Right ventricle myocardium superior (tissue), 1 donor: ENCODE measurements around the gene C19orf85. TPM values are rescaled to one million over a fixed set of nuclear protein-coding genes. Genes with fewer than 3 reads are reported as not detected.
"Not testable (repeated sequence)": the region's sequence is repeated elsewhere in the genome, so short reads cannot be mapped to it uniquely, and the experiment has no call there.

Source experiments
- ATAC-seq: fragments of 200-7000 bp; cut with Tn5 transposase; one replicate; pipeline ENCODE4 v1.9.1; 2020; ENCODE audit warnings: mild to moderate bottlenecking; ENCODE audit not compliant: poor library complexity
- DNase-seq: peaks from one replicate; pipeline ENCODE4 v3.0.0-alpha.2; 2020
- intact Hi-C: fragments of 100-400 bp; cut with DNase I; formaldehyde crosslinking; loops from one replicate; pipeline ENCODE4 v1.11.2; 2022
- total RNA-seq: library from RNA; stranded (reverse); fragmentation: NEBNext Ultra II Directional; extraction: Animal tissue kit (Norgen Biotek cat#: 25700); gene quantifications from one replicate; pipeline ENCODE4 v1.2.1, GENCODE V29; 2021
- donor health status: DM: no; HTN: yes; CAD: no; lungs with severe emphysema.

Gene C19orf85
- total RNA-seq, 1 donor from 2014 or later, result not detected

- intact Hi-C loops, result no loop called here
- ATAC-seq (no peak), DNase-seq (no peak)
Observed at GRCh38 chr19:55432241-55432959, 32.2 kb downstream of the C19orf85 start.

GRCh38 chr19:55431183-55431582 lies 33.4 kb downstream of the C19orf85 start:
- intact Hi-C loops, result no loop called here

GRCh38 chr19:55426042-55426441 lies 38.5 kb downstream of the C19orf85 start:
- no peak for ATAC-seq

More at GRCh38 chr19:55431183-55431582, 33.4 kb downstream of the C19orf85 start:
- DNase-seq, result no peak
- no peak for ATAC-seq

GRCh38 chr19:55424518-55424917 lies 40.0 kb downstream of the C19orf85 start:
- no peak for ATAC-seq
- no peak for DNase-seq

More at GRCh38 chr19:55426042-55426441, 38.5 kb downstream of the C19orf85 start:
- intact Hi-C loops, result no loop called here
- DNase-seq, result no peak

GRCh38 chr19:55423225-55424005 lies 41.1 kb downstream of the C19orf85 start:
- no peak for DNase-seq
- no peak for ATAC-seq
- intact Hi-C loops, result no loop called here

More at GRCh38 chr19:55424518-55424917, 40.0 kb downstream of the C19orf85 start:
- intact Hi-C loops, result no loop called here

GRCh38 chr19:55421281-55421680 lies 43.3 kb downstream of the C19orf85 start:
- ATAC-seq, DNase-seq, intact Hi-C loops: not testable (repeated sequence)

GRCh38 chr19:55419624-55420236 lies 44.8 kb downstream of the C19orf85 start:
- ATAC-seq, result no peak
- no peak for DNase-seq
- intact Hi-C loops, result loop anchor here (5.0 kb wide), 1 partner anchor 277 kb away; no protein-coding TSS in a partner anchor

- intact Hi-C loops, result loop anchor here (5.0 kb wide), 1 partner anchor 277 kb away; no protein-coding TSS in a partner anchor
- ATAC-seq (no peak), DNase-seq (no peak)
Observed at GRCh38 chr19:55419103-55419502, 45.4 kb downstream of the C19orf85 start.

- DNase-seq (no peak), ATAC-seq (peak; percentile 80)
- intact Hi-C loops, result loop anchor here (5.0 kb wide), 1 partner anchor 276 kb away; no protein-coding TSS in a partner anchor
Observed at GRCh38 chr19:55418185-55418584, 46.4 kb downstream of the C19orf85 start.

Other genes with a start within 250 kb of the C19orf85 start
- gene TMEM86B, start 236.0 kb downstream of the C19orf85 start, total RNA-seq, result 2.3 TPM
- 37.1 TPM for gene PPP6R1, start 205.7 kb downstream of the C19orf85 start, total RNA-seq
- 29.2 TPM for gene HSPBP1, start 184.6 kb downstream of the C19orf85 start, total RNA-seq
- gene BRSK1, start 180.8 kb downstream of the C19orf85 start, total RNA-seq, result 1.6 TPM
- gene TMEM150B, start 139.4 kb downstream of the C19orf85 start, total RNA-seq, result 1.7 TPM
- gene KMT5C, start 124.9 kb downstream of the C19orf85 start, total RNA-seq, result 6.6 TPM
- gene COX6B2, start 110.0 kb downstream of the C19orf85 start, total RNA-seq, result not detected
- gene GARIN5B, start 101.5 kb downstream of the C19orf85 start, total RNA-seq, result not detected
- not detected for gene IL11, start 94.3 kb downstream of the C19orf85 start, total RNA-seq
- gene TMEM190, start 87.9 kb downstream of the C19orf85 start, total RNA-seq, result not detected
- gene TMEM238, start 80.5 kb downstream of the C19orf85 start, total RNA-seq, result 1.0 TPM
- gene RPL28, start 78.8 kb downstream of the C19orf85 start, total RNA-seq, result 569 TPM
- gene UBE2S, start 57.0 kb downstream of the C19orf85 start, total RNA-seq, result 22.6 TPM
- not detected for gene SHISA7, start 21.5 kb downstream of the C19orf85 start, total RNA-seq
- 48.9 TPM for gene ISOC2, start 3.1 kb downstream of the C19orf85 start, total RNA-seq
- gene ZNF628, start 11.9 kb upstream of the C19orf85 start, total RNA-seq, result 4.7 TPM
- gene NAT14, start 20.4 kb upstream of the C19orf85 start, total RNA-seq, result 2.9 TPM
- gene SSC5D, start 23.7 kb upstream of the C19orf85 start, total RNA-seq, result 2.6 TPM
- gene SBK2, start 72.4 kb upstream of the C19orf85 start, total RNA-seq, result 15.6 TPM
- 27.4 TPM for gene SBK3, start 80.8 kb upstream of the C19orf85 start, total RNA-seq
- gene ZNF579, start 116.1 kb upstream of the C19orf85 start, total RNA-seq, result 13.6 TPM
- 13.0 TPM for gene FIZ1, start 134.8 kb upstream of the C19orf85 start, total RNA-seq
- 17.5 TPM for gene ZNF524, start 135.5 kb upstream of the C19orf85 start, total RNA-seq
- 17.4 TPM for gene ZNF865, start 140.9 kb upstream of the C19orf85 start, total RNA-seq
- gene ZNF784, start 159.8 kb upstream of the C19orf85 start, total RNA-seq, result 11.7 TPM
- gene ZNF580, start 176.3 kb upstream of the C19orf85 start, total RNA-seq, result 11.9 TPM
- gene ZNF581, start 178.9 kb upstream of the C19orf85 start, total RNA-seq, result 7.1 TPM
- 20.5 TPM for gene CCDC106, start 183.5 kb upstream of the C19orf85 start, total RNA-seq
- gene U2AF2, start 190.3 kb upstream of the C19orf85 start, total RNA-seq, result 75.1 TPM
- 223 TPM for gene EPN1, start 210.5 kb upstream of the C19orf85 start, total RNA-seq